ENCODE data around the gene ACSL4.
A peak's percentile ranks its signal among the peaks of the same experiment; 100 is the strongest.
"Not testable (repeated sequence)": the region's sequence is repeated elsewhere in the genome, so short reads cannot be mapped to it uniquely, and the experiment has no call there.

ACSL4 gene

DNA sequence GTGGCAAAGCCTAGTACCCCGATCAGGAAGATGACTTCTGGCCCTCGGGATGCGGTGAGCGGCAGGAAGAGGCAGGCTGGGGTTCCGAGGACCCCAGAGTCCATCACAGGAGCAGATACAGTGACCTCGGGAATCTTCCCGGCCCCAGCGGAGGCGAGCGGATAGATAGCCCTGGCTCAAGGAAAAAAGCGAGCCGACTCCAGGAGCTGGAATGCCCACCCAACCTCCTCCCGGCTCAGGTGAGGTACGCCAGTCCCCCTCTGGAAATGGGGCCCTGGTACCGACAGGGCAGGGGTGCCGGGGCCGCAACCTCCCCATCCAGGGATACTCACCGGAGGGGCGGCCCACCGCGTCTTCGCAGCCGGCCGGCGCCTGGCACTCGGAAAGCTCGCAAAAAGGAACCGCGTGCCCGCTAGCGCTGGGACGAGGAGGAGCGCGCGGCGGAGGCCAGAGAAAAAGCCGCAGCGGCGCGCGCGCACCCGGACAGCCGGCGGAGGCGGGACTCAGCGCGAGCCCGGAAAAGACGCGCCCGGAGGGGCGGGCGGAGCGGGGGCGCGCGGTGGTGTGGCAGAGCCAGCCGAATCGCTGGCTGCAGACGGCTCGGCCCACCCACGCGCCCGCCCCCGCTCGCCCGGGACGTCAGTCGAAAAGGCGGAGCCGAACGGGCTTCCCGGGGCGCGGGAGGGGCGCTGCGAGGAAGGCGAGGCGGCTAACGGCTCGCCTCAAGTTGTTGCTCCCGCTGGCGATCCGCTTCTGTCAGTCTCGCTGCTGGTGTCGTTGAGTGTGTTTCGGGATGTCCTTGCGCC lies at the start of gene ACSL4:
ACSL4 (minus strand) TSS at position 451 of the 806 bp plus-strand sequence. CDS start 49,894 bp downstream, outside the sequence.
- peak; percentile 78 to 84 (median 81) for DNase-seq (ENCODE audit: low read depth in 3 of 3)

DNA sequence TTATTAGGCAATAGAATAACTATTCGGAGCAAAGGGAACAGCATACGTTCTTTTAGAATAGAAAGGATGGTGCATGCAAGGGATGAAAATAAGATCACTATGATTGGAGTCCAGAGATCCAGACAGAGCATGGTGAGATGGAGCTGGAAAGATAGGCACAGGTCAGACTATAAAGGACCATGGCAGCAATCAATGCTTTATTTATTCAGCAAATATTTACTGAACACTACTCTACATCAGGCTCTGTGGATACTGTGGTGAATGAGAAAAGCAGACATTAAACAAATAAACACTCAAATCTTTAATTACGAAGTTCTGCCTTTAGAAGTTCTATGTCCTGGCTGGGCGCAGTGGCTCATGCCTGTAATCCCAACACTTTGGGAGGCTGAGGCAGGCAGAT lies 44.7 kb upstream of the ACSL4 start:
- no peak for DNase-seq (ENCODE audit: low read depth in 3 of 3)

DNA sequence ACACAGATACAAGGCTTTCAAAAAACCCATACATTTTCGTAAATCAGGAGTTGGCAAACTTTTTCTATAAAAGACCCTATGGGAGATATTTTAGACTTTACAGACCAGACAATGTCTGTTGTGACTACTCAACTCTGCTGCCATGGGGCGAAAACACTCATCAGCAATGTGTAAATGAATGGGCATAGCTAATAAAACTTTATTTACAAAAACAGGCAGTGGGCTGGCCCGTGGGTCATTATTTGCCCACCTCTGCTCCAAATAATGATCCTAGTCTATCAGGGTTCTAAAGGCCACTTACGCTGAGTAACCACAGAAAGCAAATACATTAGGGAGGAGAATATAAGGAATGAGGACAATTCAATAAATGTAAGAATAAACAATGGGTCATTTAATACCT lies 43.9 kb upstream of the ACSL4 start:
- DNase-seq (ENCODE audit: low read depth in 3 of 3) = no peak

DNA sequence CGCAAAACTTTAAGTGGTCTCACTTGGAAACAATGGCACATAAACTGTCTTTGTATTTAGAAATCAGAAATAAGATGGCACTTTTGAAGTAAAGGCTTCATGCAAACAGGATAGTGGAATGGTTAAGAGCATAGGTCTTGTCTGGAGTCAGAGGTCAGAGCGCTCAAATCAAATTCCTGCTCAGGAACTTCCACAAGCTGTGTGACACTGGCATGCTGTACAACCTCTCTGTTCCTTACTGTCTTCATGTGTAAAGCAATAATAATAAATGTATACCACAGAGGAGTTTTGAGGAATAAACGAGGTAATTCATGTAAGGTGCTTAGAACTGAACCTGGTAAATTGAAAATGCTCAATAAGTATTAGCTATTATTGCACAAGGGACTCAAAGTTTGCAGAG lies 43.4 kb upstream of the ACSL4 start:
- DNase-seq (ENCODE audit: low read depth in 3 of 3) = no peak

DNA sequence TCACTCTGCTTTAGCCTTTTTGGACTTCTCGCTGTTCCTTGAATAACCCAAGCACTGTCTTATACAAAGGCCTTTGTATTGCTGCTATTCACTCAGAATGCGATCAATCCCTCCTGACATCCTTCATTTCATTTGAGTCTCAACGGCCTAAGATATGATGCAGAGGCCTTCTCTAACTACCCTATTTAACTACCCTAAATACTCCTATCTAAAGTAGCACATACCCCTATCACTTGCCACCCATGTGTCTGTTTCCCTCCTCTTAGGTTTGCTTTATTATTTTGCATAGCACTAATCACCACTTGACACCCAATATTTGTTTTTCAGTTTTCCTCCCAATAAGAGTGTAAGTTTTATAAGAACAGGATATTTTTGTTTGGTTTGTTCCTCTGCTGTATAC lies 42.3 kb upstream of the ACSL4 start:
- no peak for DNase-seq (ENCODE audit: low read depth in 3 of 3)

DNA sequence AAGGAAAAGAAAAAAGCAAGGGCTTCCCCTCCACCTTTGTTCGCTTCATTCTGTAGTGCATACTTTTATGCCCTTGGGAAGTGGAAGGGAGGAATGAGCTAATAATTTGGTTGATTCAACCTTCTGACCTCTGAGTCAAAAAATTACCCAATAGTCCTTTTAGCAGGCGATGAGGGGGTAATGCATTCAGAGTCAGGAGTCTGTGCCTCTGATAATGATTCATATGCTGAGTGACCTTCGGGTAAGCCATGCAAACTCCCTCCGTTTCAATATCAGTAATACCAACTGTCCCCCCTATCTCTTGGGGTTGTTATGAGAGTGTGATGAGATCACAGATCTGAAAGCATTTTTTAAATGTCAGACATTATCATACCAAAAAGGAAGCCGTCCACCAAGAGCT lies 41.6 kb upstream of the ACSL4 start:
- DNase-seq (ENCODE audit: low read depth in 3 of 3) = no peak

DNA sequence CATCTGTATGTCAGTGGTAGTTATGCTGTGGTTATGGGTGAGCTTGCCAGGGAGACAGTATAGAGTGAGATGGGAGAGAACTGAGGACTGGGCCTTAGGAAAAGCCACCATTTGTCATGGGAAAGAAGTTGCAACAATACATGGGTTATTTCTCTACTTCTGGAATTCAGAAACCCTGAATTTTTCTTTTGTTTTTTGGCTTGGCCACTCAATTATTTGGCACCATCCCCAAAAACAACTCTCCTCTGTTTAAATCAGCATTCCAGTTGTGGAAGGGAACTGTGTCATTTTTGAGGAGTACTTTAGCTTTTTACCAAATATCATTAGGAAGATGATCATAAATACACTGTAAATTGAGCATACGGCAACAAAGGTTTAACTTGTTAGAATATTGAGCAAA lies 41.1 kb upstream of the ACSL4 start:
- DNase-seq (ENCODE audit: low read depth in 3 of 3) = no peak

DNA sequence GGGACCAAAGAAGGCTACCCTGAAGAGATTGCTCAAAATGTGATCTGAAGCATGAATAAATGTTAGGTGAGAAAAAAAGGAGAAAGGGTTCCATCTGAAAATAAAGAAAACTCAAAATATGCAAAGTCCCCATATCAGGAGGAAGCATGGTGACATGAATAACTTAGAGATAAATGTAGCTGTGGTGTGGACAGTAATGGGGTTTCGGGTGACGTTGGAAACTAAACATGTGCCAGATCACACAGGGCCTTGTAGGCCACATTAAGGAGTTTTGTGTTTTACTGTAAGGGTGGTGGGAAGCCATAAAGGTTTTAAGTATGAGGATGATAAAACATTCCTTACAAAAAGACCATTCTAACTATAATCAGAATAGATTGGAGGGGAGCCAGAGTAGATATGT lies 40.3 kb upstream of the ACSL4 start:
- no peak for DNase-seq (ENCODE audit: low read depth in 3 of 3)

DNA sequence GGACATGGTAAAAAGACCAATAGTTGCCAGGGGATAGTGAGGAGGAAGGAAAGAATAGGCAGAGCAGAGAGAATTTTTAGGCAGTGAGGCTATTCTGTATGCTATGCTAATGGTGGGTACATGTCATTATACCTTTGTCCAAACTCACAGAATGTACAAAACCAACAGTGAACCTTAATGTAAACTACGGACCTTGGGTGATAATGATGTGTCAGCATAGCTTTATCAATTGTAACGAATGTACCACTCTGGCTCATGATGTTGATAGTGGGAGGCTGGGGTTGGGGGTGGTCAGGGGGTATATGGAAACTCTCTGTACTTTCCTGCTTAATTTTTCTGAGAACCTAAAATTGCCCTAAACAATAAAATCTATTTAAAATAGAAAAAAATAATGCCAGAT lies 37.7 kb upstream of the ACSL4 start:
- DNase-seq (ENCODE audit: low read depth in 3 of 3) = no peak

DNA sequence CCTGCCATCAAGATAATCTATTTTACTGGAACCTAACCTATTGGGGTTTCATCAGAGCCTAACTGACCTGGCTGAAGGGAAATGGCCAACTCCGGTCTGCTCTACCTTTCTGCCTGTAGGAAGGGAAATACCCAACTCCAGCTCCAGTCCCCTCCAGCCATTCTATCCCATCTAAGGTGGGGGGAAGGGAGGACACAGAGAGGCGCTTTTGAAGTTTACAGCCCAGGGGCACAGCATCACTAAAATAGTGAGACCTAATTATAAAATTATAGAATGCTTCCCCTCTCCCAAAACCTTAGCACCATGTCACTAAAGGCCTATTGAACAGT lies 27.8 kb upstream of the ACSL4 start:
- DNase-seq (ENCODE audit: low read depth in 3 of 3) = no peak

DNA sequence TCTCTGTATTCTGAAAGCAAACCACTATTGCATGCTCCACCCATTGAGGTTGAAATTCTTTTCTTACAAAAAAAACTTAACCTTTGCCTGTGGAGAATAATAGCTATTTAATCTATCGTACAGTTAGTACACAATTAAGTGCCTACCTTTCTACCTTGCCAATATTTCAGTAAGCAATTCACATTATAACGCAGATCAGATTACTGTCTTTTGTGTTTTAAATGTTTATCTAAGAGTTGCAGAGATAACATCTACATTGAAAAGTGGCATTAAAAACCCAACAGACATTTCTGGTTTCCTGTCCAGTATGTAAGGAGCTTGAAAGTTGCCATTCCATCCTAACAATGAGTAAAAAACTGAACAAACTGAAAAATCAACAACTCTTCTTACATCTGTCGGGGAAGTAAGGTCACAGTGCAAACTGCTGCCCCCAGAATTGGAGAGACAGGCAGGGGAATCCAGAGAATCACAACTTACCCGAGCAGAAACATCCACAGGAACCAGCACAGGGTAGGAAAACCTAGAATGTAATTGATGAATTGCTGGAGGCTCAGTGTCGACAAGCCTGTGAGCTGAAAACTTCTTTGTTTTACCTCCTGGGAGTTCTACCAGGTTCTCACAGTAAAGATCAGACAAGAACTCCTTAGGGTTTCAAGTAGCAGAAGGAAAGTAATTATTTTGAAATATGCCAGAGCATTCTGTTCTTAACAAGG lies 27.3 kb upstream of the ACSL4 start:
- no peak for DNase-seq (ENCODE audit: low read depth in 3 of 3)

DNA sequence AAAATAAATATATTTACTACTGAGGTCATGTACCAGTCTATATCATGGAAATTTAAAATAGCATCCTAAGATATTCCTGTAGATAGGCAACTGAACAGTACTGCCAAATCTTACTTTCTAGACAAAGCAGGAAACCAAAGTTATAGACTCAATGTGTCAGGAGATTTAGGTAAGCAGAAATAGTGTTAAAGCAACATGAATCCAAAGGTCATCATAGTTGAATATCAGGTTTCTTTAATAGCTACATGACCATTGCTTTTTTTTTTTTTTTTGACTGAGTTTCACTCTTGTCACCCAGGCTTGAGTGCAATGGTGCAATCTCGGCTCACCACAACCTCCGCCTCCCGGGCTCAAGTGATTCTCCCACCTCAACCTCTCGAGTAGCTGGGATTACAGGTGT lies 20.2 kb upstream of the ACSL4 start:
- no peak for DNase-seq (ENCODE audit: low read depth in 3 of 3)

DNA sequence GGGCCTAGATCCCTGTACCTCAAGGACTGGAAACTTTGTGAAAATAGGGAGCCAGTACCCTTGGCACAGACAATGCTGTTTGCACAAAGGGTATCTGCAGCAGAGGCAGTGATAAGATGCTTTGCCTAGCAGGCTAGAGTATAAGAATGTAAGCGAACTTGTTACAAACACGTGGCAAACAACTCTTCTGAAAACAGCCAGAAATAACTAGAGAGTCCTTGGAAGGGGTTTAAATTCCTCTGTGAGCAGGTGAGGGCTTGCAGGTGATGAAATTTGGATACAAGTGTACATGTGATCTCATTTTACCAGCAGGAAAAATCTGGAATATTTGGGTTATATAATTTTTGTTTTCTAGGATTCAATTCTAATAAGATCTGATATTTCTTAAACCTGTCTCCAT lies 18.6 kb upstream of the ACSL4 start:
- DNase-seq (ENCODE audit: low read depth in 3 of 3) = no peak

DNA sequence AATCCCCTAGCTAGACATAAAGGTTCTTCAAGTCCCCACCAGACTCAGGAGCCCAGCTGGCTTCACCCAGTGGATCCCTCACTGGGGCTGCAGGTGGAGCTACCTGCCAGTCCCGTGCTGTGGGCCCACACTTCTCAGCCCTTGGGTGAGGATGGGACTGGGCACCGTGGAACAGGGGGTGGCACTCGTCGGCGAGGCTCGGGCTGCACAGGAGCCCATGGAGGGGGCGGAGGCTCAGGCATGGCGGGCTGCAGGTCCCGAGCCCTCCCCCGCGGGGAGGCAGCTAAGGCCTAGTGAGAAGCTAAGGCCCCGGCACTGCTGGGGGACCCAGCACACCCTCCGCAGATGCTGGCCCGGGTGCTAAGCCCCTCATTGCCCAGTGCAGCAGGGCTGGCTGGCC lies 16.1 kb upstream of the ACSL4 start:
- no peak for DNase-seq (ENCODE audit: low read depth in 3 of 3)

DNA sequence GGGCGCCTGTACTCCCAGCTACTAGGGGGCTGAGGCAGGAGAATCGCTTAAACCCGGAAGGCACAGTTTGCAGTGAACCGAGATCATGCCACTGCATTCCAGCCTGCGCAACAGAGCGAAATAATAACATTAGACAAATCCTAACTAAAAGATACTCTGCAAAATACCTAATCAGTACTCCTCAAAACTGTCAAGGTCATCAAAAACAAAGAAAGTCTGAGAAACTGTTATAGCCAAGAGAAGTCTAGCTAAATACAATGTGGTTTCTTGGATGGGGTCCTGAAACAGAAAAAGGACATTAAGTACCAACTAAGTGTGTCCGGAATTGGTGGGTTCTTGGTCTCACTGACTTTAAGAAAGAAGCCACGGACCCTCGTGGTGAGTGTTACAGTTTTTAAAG lies 14.6 kb upstream of the ACSL4 start:
- DNase-seq (ENCODE audit: low read depth in 3 of 3) = no peak

DNA sequence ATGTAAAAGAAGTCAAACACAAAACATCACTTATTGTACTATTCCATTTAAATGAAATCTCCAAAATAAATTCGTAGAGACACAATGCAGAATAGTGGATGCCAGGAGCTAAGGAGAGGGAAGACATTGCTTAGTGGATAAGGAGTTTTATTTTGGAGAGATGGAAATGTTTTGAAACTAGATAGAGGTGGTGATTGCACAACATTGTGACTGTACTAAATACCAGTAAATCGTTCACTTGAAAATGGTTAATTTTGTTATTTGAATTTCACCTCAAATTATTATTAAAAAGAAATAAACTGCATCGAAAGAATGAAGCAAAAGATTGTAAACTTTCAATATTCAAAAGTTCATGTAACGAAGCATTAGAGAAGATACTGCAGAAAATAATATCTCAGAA lies 9.7 kb upstream of the ACSL4 start:
- no peak for DNase-seq (ENCODE audit: low read depth in 3 of 3)

DNA sequence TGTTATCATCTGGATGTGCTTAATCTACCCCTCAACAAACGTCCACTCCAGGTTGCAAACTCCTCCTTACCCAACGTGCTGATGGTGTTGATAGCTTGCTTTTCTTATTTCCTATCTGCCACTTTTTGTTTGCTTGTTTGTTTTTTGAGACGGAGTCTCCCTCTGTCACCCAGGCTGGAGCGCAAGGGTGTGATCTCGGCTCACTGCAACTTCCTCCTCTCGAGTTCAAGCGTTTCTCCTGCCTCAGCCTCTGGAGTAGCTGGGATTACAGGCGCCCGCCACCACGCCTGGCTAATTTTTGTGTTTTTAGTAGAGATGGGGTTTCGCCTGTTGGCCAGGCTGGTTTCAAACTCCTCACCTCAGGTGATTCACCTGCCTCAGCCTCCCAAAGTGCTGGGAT lies 7.8 kb upstream of the ACSL4 start:
- not testable (repeated sequence) for DNase-seq (ENCODE audit: low read depth in 3 of 3)

DNA sequence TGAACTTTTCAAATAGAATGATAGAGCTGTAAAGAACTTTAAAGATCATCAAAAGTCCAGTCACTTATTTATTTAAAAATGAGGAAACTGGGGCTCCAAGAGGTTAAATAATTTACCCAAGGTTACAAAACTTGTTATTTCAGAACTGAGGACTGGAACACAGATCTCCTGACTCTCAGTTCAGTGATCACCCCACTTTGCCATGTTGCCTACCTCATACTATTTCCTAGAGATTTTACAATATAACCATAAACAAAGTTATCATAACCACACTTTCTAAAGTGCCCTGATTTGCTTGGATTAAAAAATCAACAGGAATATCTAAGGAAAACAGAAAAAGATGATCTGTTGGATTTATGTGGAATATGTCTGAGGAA lies 7.4 kb upstream of the ACSL4 start:
- no peak for DNase-seq (ENCODE audit: low read depth in 3 of 3)

DNA sequence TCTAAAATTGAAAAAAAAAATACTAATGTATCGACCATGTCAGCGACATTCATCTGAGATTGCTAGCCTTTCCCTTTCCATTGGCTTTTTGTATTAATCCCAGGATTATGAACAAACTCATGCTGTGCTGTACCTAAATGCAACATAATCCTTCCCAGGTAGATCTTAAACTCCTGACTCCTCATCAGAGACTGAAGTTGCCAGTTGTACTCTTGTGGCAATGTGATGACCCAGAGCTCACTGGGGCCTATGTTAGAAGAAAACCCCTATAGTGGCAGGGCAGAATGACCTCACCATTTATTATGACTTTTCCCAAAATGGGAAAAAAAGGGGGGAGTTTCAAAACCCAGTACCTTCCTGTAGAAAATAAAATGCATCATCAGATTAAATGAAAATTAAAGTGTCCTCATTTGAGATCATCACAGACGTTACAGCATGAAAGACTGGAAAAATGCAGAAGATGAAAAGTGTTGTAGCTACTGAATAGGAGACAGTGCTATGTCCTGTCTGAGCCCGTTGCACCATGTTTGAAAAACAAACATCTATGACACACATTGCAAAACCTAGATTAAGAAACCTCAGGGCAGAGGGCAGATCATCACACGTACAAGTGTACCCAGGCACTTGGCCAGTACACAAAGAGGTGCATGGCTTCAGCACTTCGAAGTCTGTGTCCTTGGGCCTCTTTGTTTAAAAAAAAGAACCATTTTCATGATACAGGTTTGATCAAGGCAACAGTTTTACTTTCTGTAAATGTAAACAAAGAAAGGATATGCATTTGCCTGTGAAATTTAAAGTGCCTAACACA lies 6.8 kb upstream of the ACSL4 start:
- DNase-seq (ENCODE audit: low read depth in 3 of 3) = no peak

DNA sequence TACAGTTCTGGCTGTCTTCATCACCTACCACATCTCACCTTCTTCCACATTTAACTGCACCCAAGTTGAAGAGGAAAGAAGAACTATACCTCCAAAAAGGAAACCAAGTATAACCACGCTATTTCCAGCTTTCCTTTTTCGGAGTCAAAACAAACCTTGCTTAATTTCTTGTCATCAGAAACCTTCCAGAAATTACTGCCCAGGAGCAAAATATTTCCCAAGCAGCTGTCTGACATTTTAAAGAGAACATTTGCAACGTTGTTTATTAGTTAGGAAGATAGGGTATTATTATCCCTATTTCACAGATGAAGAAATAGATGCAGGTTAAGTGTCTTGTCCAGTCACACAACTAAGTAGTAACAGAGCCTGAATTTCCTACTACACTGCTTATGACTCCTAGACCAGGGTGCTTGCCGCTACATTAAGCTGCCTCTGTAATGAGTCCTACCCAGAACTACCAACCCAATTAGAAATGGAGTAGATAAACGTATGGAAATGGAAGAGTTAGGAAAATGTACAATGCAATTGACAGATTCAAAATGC lies 2.2 kb upstream of the ACSL4 start:
- no peak for DNase-seq (ENCODE audit: low read depth in 3 of 3)

DNA sequence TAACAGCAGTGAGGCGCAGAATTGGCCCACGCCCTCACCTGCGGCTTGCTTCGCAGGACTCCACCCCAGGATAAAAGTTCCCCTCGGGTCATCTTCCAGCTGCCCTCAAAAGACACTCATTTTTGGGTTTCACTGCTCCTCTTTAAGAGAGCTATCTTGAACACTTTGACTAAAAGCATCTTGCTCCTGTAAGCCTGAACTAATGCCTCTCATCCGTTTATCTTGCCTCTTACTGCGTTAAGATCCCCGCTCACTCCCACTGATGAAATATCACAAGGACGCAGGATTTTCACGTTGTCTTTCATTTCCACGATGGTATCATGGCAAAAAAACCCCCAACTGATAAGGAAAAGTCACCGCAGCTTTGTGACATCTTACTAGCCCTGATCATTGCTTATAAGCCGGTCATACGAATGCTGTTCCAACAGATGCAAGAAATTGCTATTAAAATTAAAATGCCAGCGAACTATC lies 591 bp upstream of the ACSL4 start:
- no peak for DNase-seq (ENCODE audit: low read depth in 3 of 3)
